IPS-18c (cell line): ENCODE data around the gene MAP4.
"Not testable (repeated sequence)": the region's sequence is repeated elsewhere in the genome, so short reads cannot be mapped to it uniquely, and the experiment has no call there.

Experiments used
- H3K4me3 ChIP-seq: 2 replicates; pipeline ENCODE4 v1.7.0; 2013; ENCODE audit warnings: low read depth, mild to moderate bottlenecking, low read length, moderate library complexity; ENCODE audit not compliant: insufficient read depth
- H3K9me3 ChIP-seq: one replicate; pipeline ENCODE4 v1.6.1; 2013; ENCODE audit warnings: mild to moderate bottlenecking, low read length, moderate library complexity; ENCODE audit not compliant: control insufficient read depth, insufficient read depth

Gene MAP4

DNA sequence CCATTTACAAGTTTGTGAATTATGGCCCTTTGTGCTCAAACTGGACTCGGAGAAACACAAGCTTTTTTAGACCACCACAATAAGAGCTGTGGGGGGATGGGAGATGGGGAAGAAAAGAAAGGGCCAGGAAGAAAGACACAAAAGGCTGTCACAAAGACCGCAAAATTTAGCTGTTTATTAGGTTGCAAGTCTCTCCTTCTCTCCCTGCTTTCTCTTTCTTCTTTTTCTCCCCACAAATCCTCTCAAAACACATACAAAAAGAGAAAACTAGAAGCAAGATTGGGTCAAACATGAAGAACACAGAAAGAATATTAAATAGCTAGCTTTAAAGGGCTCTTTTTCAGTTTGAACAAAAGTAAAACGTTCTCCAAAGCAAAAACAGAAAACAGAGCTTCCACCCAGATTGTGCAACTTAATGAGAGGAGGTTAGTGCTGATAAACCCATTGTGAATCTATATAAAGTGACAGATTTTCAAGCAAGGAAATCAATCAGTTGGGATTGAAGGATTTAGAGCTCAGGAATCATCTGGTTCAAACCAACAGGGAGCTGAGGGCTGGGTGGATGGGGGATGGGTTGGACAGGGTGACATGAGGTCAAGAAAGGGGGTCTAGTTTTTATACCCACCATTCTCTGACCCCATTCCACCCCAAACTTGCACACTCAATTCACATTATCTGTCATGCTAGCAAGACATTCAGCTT lies 125.9 kb downstream of the MAP4 start:
- Histone ChIP-seq H3K4me3 (no peak overlapping the region), H3K9me3 (no peaks in the 10 kb centered on the region)

DNA sequence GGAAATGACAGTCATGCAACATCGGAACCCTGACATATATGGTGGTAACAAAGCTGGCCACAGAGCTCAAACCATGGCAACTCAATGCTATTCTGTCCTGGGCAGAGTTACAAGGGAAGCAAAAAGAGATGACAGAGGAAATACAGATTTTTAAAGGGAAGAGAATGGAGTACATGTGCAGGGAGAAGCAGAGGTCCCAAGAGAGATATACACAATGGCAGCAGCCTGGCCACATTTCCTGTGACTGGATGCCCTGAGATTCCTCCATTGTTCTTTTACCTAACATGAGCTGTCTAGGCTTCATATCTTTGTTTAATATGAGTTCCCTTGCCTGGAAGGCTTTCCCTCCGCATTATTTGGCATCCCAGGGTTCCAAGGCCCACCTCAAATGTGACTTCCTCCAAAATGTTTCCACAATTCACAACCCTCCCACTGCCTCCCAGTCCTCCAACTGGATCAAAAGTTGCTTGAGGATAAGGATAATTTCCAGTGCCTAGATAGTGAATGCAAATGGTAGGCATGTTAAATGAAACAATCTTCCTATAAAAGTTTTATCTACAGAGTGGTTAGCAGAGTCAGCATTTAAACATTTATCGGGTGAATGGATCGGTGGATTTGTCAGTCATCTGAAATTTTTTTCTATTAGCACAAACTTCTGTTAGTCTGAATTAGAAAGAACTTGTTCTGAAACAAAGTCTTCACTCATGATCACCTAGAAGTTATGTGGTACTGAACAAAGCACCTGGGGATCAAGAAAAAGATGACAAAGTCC lies 127.0 kb downstream of the MAP4 start:
- Histone ChIP-seq H3K9me3 (no peaks in the 10 kb centered on the region), H3K4me3 (no peak overlapping the region)

DNA sequence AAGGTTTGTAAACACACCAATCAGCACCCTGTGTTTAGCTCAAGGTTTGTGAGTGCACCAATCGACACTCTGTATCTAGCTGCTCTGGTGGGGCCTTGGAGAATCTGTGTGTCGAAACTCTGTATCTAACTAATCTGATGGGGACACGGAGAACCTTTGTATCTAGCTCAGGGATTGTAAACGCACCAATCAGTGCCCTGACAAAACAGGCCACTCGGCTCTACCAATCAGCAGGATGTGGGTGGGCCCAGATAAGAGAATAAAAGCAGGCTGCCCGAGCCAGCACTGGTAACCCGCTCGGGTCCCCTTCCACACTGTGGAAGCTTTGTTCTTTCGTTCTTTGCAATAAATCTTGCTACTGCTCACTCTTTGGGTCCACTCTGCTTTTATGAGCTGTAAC lies 128.2 kb downstream of the MAP4 start:
- not testable (repeated sequence) for H3K4me3 ChIP-seq, H3K9me3 ChIP-seq

DNA sequence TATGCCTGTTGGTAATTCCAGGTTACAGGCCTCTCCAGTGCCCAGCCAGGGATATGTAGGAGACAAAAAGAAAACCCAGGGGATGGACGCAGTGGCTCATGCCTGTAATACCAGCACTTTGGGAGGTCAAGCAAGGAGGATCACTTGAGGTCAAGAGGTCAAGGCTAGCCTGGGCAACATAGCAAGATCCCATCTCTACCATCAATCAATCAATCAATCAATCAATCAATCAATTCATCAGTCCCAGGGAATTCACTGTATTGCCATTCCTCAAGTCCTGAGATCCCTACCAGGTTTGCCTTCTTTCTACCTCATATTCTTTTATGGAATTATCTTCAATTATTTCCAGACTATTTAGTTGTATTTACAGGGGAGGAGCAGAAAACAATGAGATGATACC lies 131.0 kb downstream of the MAP4 start:
- H3K4me3 ChIP-seq, result no peak overlapping the region
- no peaks in the 10 kb centered on the region for H3K9me3 ChIP-seq

DNA sequence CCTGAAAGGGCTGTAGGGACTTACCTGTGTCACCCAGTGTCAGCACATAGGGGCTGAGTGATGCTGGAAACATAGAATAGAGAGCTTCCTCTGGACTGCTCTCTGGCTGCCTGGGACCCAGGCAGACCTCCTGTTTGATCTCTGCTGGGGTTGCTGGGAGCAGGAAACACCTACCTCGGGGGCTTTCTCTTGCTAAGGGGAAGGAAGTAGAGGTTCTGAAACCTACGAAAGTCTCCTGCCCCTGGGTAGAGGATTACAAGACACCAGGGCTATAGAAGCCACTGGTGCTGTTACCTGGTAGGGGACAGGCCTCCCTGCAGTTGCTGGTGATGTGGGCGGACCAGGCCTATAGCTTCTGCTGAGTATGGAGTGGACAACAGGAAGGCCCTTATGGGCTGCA lies 131.6 kb downstream of the MAP4 start:
- Histone ChIP-seq H3K9me3 (no peaks in the 10 kb centered on the region), H3K4me3 (no peak overlapping the region)

DNA sequence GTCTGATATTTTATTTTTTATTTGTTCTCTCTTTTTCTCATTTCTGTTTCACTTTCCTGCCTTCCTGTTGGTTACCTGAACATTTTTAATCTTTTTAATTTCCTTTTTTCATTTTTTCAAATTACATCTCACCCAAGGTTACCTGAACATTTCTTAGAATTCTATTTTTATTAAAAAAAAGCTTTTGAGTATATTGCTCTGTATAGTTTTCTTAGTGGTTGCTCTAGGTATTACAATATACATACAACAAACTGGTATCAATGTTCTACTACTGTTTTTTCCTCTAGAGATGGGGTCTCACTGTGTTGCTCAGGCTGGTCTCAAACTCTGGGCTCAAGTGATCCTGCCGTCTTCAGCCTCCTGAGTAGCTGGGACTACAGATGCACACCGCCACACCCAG lies 133.9 kb downstream of the MAP4 start:
- no peaks in the 10 kb centered on the region for H3K9me3 ChIP-seq

DNA sequence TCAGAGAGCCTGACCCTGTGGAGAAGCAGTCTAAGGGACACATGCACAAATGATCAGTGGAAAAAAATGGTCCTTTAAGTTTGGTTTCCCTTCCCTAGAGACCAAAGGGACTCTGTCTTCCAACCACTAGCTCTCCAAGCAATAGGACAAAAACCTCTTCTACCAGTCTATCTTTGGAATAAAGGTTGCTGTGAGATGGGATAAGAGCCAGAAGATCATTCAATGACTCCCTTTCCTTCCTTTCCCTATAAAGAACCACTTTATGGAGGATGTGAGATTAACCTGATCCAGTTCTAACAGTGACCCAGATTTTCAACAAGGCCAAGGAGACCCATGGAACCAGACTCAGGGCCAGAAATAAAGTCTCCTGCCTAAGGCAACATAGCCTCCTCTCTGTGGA lies 138.5 kb downstream of the MAP4 start:
- H3K4me3 ChIP-seq, result no peak overlapping the region
- H3K9me3 ChIP-seq, result no peaks in the 10 kb centered on the region

More for the DNA sequence above, 133.9 kb downstream of the MAP4 start:
- H3K4me3 ChIP-seq, result no peak overlapping the region

DNA sequence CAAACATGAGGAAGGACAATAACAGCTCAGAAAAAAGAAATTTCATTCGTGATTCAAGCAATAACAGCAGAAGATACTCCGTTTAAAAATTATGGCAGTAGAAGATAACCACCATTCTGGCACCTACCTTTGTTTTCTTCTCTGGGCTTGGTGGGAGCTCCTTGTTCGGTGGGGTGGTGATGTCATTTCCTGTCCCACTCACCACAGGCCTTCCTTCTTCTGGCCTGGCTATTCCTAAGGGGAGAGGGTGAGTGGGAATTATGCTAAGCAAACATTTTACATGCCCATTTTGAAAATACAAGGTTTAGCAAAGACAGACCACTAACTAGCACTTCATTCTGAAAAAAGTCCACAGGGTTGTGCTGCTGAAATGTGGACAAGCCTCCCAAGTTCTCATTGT lies 138.9 kb downstream of the MAP4 start:
- no peak overlapping the region for H3K4me3 ChIP-seq
- H3K9me3 ChIP-seq, result no peaks in the 10 kb centered on the region

DNA sequence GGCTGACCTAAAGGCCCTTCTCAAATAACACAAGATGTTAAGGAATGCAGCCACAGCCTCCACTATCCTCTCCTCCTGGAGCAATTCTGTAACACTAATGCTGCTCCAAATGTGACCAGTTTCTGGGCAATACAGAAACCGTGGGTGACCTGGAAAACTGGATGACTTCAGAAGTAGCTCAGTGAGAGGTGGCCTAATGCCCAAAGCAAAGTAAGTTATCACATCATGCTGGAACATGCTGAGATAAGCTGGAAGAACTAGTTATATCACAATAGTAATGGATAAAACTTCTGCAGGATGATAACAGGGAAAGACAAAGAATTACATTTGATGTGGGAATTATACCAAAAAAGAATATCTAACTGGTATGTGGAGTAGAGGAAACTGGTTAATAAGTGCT lies 141.3 kb downstream of the MAP4 start:
- H3K4me3 ChIP-seq, result no peak overlapping the region
- no peaks in the 10 kb centered on the region for H3K9me3 ChIP-seq

DNA sequence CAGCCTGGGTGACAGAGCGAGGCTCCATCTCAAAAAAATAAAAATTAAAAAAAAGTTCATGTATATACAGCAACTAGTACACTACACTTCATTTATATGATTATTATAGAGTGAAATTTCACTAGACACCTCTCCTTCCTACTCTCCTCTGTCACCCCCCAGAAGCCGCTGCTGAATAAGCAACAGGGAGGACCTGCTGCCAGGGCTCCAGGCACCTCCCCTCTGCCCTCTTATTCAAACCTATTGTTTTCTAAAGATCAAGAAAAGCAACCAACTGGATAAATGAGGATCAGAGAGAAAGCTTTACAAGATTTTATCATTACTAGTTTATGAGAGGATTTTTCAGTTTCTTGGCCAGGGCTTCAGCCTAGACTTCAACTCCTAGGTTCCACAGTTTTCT lies 141.8 kb downstream of the MAP4 start:
- Histone ChIP-seq H3K4me3 (no peak overlapping the region), H3K9me3 (no peaks in the 10 kb centered on the region)

DNA sequence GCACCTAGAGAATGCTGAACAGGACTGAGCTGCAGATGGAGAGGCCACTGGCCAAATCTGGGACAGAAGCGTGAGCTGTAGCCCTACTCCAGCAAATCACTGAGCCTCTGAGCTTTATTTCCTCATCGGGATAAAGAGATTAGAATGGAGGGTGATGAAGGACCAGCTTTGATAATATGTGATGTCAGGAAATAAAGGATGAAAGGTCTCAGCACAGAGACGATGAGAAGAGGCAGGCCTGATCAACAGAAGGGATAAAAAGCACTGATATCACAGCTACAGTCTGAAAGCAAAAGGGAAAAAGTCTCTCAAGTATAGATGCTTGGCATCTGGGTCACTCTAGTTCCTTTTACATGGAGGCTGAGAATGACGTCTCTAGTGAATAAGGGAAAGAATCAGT lies 143.3 kb downstream of the MAP4 start:
- H3K9me3 ChIP-seq, result no peaks in the 10 kb centered on the region
- no peak overlapping the region for H3K4me3 ChIP-seq

DNA sequence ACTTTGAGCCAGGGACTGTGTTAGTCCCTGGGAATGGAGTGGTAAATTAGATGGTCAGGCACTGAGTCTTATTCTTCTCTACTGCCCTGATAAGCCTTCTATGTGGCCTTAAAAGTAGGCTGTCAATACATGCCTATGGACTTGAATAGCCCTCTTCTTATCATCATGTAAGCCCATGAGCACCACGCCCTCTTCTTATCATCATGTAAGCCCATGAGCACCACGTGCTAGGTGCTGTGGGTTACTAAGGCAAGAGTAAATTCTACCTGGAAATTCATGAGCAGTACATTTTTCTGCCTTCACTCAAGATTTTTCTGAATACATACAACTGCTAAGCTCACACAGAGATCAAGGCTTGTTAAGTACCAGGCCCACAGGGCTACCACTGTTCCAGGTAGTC lies 144.8 kb downstream of the MAP4 start:
- H3K4me3 ChIP-seq, result no peak overlapping the region
- no peaks in the 10 kb centered on the region for H3K9me3 ChIP-seq

DNA sequence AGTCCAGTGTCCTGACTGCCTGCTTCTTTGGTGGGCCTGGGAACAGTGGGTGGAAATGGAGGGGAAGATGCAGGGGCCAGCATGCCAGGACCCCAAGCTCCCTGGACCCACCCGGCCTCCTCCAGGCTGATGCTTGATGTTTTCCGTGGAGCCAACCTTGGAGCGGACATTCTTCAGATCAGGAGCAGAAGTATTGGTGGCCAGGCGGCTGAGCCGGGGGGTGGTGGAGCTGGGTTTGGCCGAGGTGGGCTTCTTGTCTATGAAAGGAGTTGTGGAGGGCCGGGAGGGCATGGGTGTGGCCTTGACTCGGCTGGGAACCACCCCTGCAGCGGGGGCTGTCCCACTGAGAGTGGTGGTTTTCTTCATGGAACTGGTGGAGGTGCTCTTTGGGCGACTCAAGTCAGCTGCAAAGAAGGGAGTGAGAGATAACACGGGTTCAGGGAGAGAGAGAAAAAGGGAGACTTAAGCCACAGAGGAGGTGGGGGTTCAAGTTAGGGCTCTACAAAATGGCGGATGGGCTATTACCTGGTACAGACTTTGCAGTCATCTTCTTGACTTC lies 145.4 kb downstream of the MAP4 start:
- no peaks in the 10 kb centered on the region for H3K9me3 ChIP-seq

DNA sequence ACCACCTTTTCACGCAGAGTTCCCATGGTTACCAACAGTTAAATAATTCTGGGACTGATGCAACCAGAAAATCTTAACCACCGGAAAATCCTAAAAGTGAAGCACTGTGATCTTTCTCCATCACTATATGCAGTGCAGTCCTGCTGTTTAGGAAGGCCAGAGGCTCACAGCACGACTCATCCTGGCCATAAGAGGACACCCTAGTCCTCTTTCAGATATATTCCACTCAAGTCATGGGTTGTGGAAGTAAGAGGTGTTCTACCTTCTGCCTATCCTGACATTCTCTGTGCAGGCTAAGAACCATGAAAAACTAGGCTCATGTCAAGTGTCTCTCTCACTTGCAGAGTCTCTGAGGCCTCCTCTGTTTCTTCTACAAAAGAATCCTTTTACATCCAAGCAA lies 146.1 kb downstream of the MAP4 start:
- Histone ChIP-seq H3K4me3 (no peak overlapping the region), H3K9me3 (no peaks in the 10 kb centered on the region)

More for the DNA sequence above, 145.4 kb downstream of the MAP4 start:
- H3K4me3 ChIP-seq, result no peak overlapping the region

DNA sequence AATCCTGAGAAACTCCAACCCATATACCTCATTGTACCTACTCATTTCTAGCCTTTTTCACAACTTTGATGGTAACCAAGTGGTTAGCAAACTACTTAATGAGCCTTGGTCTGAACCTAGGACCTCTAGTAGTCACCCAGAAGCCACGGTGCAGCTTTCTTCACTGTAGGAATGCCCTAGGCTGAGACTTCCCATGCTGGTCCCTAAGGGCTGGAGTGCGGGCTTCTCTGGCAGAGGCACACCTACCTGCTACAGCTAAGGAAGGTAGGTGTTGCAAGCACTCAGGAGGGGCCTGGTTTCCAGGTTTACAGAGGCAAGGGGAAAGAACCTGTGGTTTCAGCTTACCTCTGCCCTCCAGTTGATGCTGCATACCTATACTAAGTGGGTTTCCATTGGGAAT lies 147.9 kb downstream of the MAP4 start:
- no peak overlapping the region for H3K4me3 ChIP-seq
- H3K9me3 ChIP-seq, result no peaks in the 10 kb centered on the region

DNA sequence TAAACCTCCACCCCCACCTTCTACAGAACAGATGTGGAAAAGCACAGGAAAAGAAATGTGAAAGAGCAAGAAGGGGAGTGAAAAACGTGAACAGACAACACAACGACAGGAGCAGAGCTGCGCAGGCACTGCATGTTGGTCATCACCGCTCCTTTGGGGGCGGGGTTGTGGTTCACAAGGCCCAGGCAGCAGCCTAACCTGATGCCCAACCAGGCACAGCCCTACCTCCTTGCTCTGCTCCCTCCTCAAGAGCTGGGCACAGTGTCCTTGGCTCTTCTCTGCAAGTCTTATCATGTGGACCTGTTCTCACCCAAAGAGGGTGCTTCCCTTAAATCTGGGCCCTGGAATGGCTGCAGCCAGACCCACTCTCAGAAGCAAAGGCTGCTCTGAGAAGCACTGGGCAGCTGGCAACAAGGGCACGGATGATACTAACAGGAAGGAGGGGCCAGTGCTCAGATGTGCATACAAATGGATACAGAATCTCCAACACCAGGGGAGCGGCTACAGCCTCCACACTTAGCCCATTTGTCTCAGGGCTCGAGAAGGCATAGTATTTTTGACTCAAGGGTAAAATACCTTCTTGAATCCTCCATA lies 148.7 kb downstream of the MAP4 start:
- H3K4me3 ChIP-seq, result no peak overlapping the region
- H3K9me3 ChIP-seq, result no peaks in the 10 kb centered on the region

DNA sequence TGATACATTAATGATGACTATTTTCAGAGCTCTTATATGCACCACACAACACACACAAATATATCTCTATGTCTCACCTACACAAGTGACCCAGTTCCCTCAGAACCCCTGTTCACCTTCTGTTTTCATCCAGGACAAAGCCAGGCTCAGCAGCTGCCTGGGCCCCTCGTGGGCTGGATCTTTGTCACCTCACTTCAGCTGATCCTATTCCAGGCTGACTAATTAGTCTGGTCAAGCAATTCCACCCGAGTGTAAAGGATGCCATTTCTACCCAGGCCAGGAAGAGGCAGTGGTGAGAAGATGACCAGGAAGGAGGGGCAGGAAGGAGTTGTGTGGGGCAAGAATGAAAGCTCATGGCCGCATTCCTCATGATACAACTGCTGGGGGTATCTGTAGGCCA lies 151.0 kb downstream of the MAP4 start:
- no peak overlapping the region for H3K4me3 ChIP-seq
- no peaks in the 10 kb centered on the region for H3K9me3 ChIP-seq
